GM21360 (cell line): ENCODE results near the gene PLXNB3.

Experiments
- ATAC-seq: cut with Tn5 transposase; IDR thresholded peaks from one replicate; pipeline ENCODE4 v1.9.1; 2021; ENCODE audit warnings: mild to moderate bottlenecking, moderate library complexity; ENCODE audit not compliant: unreplicated experiment

Gene PLXNB3

GRCh38 chrX:153750127-153750774, 13.8 kb upstream of the PLXNB3 start:
- ATAC-seq = no peak

GRCh38 chrX:153755136-153755535, 8.9 kb upstream of the PLXNB3 start:
- ATAC-seq = no peak

- no peak for ATAC-seq
These were observed 2.2 kb upstream of the PLXNB3 start for GRCh38 chrX:153761863-153762262.

- no peak for ATAC-seq
These were observed 1.3 kb upstream of the PLXNB3 start for GRCh38 chrX:153762626-153763173.

- ATAC-seq = no peak
These were observed 634 bp upstream of the PLXNB3 start for GRCh38 chrX:153763298-153763932.

- ATAC-seq = no peak
These were observed 713 bp downstream of the PLXNB3 start for GRCh38 chrX:153764786-153765137.

GRCh38 chrX:153765138-153766079, 1.4 kb downstream of the PLXNB3 start:
- no peak for ATAC-seq

- no peak for ATAC-seq
These were observed 2.2 kb downstream of the PLXNB3 start for GRCh38 chrX:153766098-153766817.

- no peak for ATAC-seq
These were observed 3.0 kb downstream of the PLXNB3 start for GRCh38 chrX:153766871-153767673.

GRCh38 chrX:153767674-153768055, 3.6 kb downstream of the PLXNB3 start:
- no peak for ATAC-seq

GRCh38 chrX:153768311-153769157, 4.5 kb downstream of the PLXNB3 start:
- no peak for ATAC-seq

GRCh38 chrX:153769158-153769864, 5.3 kb downstream of the PLXNB3 start:
- ATAC-seq = no peak

GRCh38 chrX:153769865-153770600, 6.0 kb downstream of the PLXNB3 start:
- ATAC-seq = no peak

- ATAC-seq = no peak
These were observed 6.8 kb downstream of the PLXNB3 start for GRCh38 chrX:153770601-153771414.

- ATAC-seq = no peak
These were observed 7.6 kb downstream of the PLXNB3 start for GRCh38 chrX:153771415-153772315.
